Suprapubic skin (tissue), 4 donors: ENCODE data around the gene SORCS2.

Experiments used
- CTCF ChIP-seq, 2 donors: fragments of 200-600 bp in 1 of 2; fragments of 450-650 bp in 1 of 2; sonication (generic) in 1 of 2; IDR thresholded peaks; one replicate each; pipeline ENCODE4 v1.5.1; 2016 to 2019; ENCODE audit warnings: antibody characterized with exemption in 2 of 2, mild to moderate bottlenecking in 1 of 2, moderate library complexity in 1 of 2
- EP300 ChIP-seq: sonication (generic); formaldehyde crosslinking; IDR thresholded peaks from one replicate; pipeline ENCODE4 v1.6.1; 2017; ENCODE audit warnings: antibody characterized with exemption
- POLR2A ChIP-seq, 2 donors: fragments of 450-650 bp; IDR thresholded peaks; one replicate each; pipeline ENCODE4 v1.6.1; 2017; ENCODE audit warnings: antibody characterized with exemption in 2 of 2, mild to moderate bottlenecking in 2 of 2, moderate library complexity in 2 of 2
- POLR2AphosphoS5 ChIP-seq, 3 donors: sonication (generic); formaldehyde crosslinking; IDR thresholded peaks; one replicate each; pipeline ENCODE4 v1.6.1; 2017; ENCODE audit warnings: antibody characterized with exemption in 3 of 3

- TF ChIP-seq CTCF (IDR thresholded peaks at IDR 0.05) (no peak), EP300 (no peak), POLR2A (IDR thresholded peaks at IDR 0.05) (no peak), POLR2AphosphoS5 (IDR thresholded peaks at IDR 0.05) (no peak)
Observed at GRCh38 chr4:7275067-7275466, 82.7 kb downstream of the SORCS2 start.
